Vagina (tissue), 2 donors: ENCODE data around the gene GH2.
"Not testable (repeated sequence)": the region's sequence is repeated elsewhere in the genome, so short reads cannot be mapped to it uniquely, and the experiment has no call there.

Source experiments
- CTCF ChIP-seq, 3 experiments: fragments of 450-650 bp in 2 of 3; fragments of 200-600 bp in 1 of 3; sonication (generic) in 1 of 3; IDR thresholded peaks; one replicate each; pipeline ENCODE4 v1.5.1; 2017 to 2019; ENCODE audit warnings: antibody characterized with exemption in 3 of 3, mild to moderate bottlenecking in 2 of 3, moderate library complexity in 2 of 3
- POLR2A ChIP-seq, 2 donors: fragments of 450-650 bp; IDR thresholded peaks; one replicate each; pipeline ENCODE4 v1.6.1; 2017; ENCODE audit warnings: antibody characterized with exemption in 2 of 2, mild to moderate bottlenecking in 2 of 2, moderate library complexity in 2 of 2

GRCh38 chr17:63909586-63909985 is 27.8 kb upstream of the GH2 start:
- not testable (repeated sequence) for TF ChIP-seq CTCF, POLR2A (IDR thresholded peaks at IDR 0.05)
